HG03135 (cell line): ENCODE results near the gene TOX4.
"Not testable (repeated sequence)": the region's sequence is repeated elsewhere in the genome, so short reads cannot be mapped to it uniquely, and the experiment has no call there.

Experiments used
- ATAC-seq: cut with Tn5 transposase; IDR thresholded peaks from one replicate; pipeline ENCODE4 v1.9.1; 2021; ENCODE audit warnings: mild to moderate bottlenecking, moderate library complexity; ENCODE audit not compliant: unreplicated experiment

TOX4 gene

DNA sequence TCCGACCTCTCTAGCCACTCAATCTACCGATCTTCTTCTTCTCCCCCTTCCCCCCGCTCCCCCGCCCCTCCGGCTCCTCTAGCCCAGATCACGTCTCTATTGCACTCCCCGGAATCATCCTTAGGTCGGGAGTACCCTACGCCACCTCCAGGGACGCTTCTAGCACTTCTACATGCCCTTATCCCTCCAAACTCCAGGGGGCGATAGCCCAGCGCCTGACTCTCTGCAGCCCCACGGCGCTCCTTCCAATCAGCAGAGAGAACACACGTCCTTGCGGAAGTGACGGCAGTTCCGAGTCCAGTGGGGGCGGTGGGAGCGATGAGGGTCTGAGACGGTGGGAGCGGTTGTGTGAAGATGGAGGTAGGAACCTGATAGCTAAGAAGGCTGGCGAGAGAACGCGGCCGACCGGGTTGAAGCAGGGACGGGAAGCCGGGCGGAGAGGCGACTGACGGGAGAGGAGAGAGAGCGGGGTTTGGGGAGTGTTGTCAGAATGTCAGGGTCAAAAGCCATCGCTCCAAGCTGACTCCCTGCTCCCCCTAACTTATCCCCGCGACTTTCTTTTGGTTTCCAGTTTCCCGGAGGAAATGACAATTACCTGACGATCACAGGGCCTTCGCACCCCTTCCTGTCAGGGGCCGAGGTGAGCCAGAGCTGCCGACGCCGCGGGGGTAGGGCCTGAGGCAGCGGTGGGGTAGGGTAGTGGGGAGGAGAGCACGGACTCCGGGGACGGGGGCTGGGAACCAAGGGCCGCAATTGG is at the start of gene TOX4, which contains the start of gene RAB2B:
TSS of gene TOX4 (plus strand) at position 271 of the 757 bp plus-strand sequence. CDS start at position 355, 84 bp downstream.
TSS of gene RAB2B (minus strand) at position 35 of the 757 bp plus-strand sequence. CDS start 87 bp downstream, outside the sequence.
- peak; percentile 99 for ATAC-seq

DNA sequence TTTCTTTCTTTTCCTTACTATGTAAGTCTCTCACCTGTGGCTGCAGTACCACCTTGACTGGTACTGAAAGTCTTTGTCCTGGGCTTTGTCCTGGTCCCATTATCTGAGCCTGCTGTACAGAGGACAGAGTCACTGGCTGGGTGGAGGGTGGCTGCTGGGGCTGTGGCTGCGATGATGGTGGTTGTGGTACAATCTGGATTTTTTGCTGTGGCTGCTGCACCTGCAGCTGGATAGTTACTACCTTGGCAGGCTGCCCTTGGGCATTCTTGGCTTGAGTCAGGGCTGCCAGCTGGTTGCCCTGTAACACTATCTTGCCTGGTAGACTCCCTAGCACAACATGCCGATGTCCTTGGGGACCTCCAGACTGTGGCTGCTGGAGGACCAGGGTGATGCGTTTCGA is 48.1 kb upstream of the TOX4 start:
- ATAC-seq = no peak

GRCh38 chr14:21431126-21431525 is 45.9 kb upstream of the TOX4 start:
- ATAC-seq = no peak

DNA sequence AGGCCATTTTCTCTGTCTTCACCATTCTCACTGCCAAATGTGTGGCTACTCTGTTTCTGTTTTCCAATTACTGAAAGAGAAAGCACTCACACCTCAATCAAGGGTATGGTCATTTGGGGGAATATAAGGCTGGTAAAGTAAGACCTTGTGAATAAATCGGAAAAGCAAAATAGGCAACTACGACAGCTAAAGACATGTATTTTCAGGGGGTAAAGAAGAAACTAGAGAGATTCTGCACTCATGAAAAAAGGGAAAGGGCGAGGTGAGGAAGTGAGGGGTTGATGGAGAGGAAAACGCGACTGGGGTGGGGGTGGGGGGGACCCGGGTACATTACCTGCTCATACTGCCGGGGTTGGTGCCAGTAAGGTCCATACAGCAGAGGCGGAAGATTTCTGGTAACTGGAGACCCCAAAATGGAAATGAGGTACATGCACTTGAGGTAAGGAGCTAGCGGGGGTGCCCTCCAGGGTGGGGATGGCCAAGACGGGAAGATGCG is 40.4 kb upstream of the TOX4 start:
- ATAC-seq = no peak

- peak; percentile 98 for ATAC-seq
These were observed 39.7 kb upstream of the TOX4 start for GRCh38 chr14:21437063-21437901.

DNA sequence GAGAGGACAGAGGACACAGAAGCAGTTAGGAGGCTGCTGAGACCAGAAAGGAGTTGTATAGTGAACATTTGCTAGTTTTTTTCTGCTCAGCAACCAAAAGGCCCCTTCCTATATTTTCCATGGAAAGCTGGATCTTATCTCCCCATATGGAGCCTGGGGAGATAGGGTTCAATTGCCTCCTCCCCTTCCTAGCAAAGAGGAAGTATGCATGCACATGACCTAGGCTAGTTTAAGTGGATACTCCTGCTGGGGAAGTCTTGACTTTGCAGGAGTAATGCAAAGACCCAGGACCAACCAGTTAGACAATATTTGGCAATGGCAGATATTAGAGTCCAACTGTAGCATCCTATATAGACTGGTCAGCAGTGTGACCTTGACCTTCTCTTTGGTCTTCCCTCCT is 36.1 kb upstream of the TOX4 start:
- ATAC-seq = no peak

GRCh38 chr14:21442657-21443056 is 34.3 kb upstream of the TOX4 start:
- ATAC-seq = not testable (repeated sequence)

DNA sequence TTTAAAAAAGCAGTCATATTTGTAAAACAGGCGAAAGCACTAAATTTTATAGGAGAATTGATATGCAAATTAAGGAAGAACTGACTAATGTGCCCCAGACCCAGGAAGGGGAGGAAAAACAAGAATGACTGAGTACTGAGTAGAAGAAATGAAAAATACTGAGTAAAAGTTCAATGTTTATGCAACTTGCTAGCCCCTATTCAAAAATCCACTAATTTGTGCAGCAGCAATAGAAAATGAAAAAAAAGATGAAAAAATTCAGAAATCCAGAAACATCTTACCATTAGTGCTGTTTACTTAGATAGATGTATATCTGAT is 27.1 kb upstream of the TOX4 start:
- no peak for ATAC-seq

- ATAC-seq = no peak
These were observed 22.0 kb upstream of the TOX4 start for GRCh38 chr14:21454843-21455544.

DNA sequence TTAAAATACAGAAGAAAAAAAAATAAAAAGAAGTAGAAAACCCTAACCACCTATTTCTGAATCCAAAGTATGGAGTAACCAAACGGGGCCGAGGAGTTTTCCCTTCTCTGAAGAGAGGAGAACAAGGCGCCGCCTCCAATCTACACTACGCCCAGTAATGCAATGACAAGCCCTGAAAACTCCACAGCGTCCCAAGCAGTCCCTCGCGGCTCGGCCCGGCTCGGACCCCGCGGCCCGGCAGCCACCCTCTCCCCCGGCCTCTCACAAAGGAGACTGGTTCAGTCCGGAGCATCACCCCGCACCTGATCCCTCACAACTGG is 21.4 kb upstream of the TOX4 start:
- ATAC-seq = no peak

GRCh38 chr14:21455912-21456667 is 20.9 kb upstream of the TOX4 start, which contains the start of gene CHD8:
Gene CHD8 (minus strand): TSS chr14:21456123. CDS start chr14:21431643, 24,480 bp downstream.
- peak; percentile 97 for ATAC-seq

DNA sequence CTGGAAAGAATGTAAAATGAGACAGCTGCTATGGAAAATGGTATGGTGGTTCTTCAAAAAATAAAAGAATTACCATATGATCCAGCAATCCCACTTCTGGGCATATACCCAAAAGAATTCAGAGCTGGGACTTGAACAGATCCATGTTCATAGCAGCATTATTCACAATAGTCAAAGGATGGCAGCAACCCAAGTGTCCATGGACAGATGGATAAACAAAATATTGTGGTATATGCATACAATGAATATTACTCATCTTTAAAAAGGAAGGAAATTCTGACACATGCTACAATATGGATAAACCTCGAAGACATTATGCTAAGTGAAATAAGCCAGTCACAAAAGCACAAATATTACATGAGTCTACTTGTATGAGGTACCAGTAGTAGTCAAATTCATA is 9.4 kb upstream of the TOX4 start:
- no peak for ATAC-seq

DNA sequence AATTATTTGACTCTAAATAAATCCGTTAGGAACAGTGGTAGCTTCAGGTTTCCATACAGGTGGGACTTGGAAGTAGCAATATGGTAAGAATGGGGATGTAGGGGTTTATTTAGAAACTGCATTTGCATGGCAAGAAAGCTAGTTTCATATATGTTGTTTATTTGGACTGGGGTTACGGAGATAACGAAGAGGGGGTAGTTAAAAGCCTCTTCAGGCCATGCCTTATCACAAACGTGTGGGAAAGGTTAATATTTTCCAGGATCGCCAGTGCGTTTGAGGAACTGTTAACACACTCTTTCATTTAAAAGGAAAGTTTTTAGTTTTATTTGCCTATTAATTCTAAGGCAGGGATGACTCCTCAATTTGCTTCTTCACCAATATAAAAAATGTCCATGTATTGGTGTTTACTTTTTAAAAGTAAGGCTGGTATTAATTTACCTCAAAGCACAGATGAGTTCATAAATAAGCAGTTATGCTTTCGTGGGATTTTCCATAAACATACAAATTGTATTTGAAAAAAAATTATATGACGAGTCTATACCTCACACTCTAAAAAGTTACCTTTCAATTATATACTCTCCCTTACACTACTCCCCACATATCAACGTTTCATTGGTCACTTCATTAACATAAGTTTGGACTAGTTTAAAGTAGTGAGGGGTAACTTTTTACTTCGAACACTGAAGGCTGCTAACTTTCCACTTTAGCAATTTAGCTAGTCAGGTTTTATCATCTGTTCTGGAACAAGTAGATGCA is 1.1 kb upstream of the TOX4 start:
- ATAC-seq = no peak

- ATAC-seq = no peak
These were observed 471 bp upstream of the TOX4 start for GRCh38 chr14:21476523-21476924.

DNA sequence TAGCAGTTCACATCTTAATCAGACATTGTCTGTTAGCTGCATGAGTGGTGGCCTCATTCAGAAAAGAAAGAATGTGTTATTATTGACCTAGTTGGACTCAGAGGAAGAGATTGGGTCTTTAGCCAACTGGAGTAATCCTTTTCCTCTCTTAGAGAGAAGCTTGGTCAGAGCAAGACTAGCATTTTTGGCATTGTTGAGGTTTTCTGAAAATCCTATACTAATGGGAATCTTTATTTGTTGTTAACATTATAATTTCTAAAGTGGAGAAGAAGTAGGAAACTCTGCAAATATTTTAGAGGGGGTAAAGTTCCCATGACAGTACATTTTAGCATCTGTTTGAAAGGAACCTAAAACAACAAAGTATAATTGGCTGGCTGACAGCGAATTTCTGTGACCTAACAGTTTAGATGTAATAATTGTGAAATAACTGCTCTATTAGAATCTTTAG is 9.7 kb downstream of the TOX4 start:
- ATAC-seq = no peak

DNA sequence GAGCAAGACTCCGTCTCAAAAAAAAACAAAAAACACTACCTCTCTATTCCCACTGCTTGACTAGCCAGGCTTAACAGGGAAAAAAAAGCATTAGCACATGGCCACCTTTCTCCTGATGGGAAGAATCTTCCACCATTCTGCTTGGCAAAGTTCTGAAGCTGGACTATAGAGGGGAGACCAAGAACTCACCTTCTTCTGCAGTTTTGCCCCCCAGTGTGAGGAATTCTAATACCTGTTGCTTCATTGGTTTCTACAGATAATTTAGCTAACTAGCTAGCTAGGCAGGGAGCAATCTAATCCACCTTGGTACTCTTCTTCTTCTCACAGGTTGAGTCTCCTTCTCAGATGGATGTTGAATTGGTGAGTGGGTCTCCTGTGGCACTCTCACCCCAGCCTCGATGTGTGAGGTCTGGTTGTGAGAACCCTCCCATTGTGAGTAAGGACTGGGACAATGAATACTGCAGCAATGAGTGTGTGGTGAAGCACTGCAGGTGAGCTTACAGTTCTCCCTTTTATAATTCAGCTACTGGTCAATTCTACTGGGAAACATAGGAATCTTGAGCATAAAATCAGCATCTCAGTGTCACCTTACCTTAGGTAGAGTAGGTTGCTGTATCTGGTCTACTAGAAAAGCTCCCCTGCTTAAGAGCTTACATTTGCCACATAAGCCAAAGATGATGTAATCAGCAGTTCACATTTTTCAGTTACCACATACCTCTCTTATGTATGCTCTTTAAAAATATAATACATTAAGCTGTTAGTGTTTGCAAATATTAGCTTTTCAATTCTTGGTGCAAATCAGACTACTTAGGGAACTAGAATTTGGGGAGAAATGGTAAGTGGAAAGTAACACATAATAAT is 18.1 kb downstream of the TOX4 start:
- ATAC-seq = no peak

DNA sequence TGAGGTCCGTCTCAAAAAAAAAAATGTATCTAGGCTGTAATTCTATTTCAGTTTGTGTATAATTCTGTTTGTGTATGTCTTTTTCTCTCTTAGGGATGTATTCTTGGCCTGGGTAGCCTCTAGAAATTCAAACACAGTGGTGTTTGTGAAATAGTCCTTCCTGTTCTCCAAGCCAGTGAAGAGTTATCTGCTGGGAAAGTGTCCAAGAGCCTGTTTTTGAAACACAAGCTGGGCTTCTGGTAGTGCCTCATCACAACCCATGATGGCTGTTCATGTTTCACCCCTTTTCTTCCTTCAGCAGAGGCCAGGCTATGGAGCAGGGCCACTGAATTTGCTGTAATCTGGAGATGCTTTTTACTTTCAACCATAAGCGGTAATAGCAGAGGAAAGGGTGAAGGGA is 19.5 kb downstream of the TOX4 start:
- ATAC-seq = no peak

GRCh38 chr14:21498540-21499526 is 21.8 kb downstream of the TOX4 start:
- ATAC-seq = no peak
